Measurements from ENCODE around the gene MAP3K5.

DNA sequence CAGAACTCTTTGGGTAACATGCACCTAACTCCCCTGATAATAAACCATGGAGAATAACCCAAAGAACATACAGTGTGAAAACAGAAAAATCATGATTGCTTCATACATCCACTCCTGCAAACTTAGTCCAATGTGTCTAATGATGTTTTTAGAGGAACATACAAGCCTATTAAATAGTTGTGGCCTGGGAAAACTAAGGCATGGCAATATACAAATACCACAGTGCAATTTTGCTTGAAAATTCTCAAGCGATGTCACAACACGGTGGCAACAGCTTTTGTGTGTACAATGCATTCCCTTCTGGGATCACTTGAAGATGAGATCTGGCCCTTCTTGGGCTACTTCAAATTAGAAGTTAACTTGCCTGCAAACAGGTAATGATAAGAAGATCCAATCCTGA lies 16.7 kb downstream of the MAP3K5 start:
- TF ChIP-seq, protein P1, sequence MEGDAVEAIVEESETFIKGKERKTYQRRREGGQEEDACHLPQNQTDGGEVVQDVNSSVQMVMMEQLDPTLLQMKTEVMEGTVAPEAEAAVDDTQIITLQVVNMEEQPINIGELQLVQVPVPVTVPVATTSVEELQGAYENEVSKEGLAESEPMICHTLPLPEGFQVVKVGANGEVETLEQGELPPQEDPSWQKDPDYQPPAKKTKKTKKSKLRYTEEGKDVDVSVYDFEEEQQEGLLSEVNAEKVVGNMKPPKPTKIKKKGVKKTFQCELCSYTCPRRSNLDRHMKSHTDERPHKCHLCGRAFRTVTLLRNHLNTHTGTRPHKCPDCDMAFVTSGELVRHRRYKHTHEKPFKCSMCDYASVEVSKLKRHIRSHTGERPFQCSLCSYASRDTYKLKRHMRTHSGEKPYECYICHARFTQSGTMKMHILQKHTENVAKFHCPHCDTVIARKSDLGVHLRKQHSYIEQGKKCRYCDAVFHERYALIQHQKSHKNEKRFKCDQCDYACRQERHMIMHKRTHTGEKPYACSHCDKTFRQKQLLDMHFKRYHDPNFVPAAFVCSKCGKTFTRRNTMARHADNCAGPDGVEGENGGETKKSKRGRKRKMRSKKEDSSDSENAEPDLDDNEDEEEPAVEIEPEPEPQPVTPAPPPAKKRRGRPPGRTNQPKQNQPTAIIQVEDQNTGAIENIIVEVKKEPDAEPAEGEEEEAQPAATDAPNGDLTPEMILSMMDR (IDR thresholded peaks at IDR 0.05): no peak
- TF ChIP-seq POLR2A (IDR thresholded peaks at IDR 0.05): no peak
- TF ChIP-seq EP300 (IDR thresholded peaks at IDR 0.05): no peak
